A549 (cell line): Measurements from ENCODE around the gene BACH1.

Experiments used
- CBX8 ChIP-seq: fragments of 200-600 bp; sonication (generic); IDR thresholded peaks from 2 replicates; pipeline ENCODE4 v1.6.1; 2016
- JUN ChIP-seq, 2 experiments: fragments of >200 bp; sonication (Bioruptor Twin); formaldehyde crosslinking; IDR thresholded peaks; 2 replicates in 1 of 2; 3 replicates in 1 of 2; pipeline ENCODE4 v1.6.1; 2016 to 2017
- JUNB ChIP-seq: fragments of >200 bp; sonication (Bioruptor Twin); formaldehyde crosslinking; IDR thresholded peaks from 2 replicates; pipeline ENCODE4 v1.6.1; 2016
- KDM5A ChIP-seq: fragments of 200-600 bp; sonication (generic); IDR thresholded peaks from 2 replicates; pipeline ENCODE4 v1.6.1; 2016; ENCODE audit warnings: antibody characterized with exemption, mild to moderate bottlenecking
- MAFK ChIP-seq: fragments of 450-650 bp; IDR thresholded peaks from 2 replicates; pipeline ENCODE4 v1.6.1; 2014; ENCODE audit not compliant: partially characterized antibody
- POLR2A ChIP-seq: IDR thresholded peaks from 2 replicates; pipeline ENCODE4 v1.6.1; 2012; ENCODE audit warnings: mild to moderate bottlenecking, low read length
- POLR2AphosphoS2 ChIP-seq: conservative IDR thresholded peaks from 2 replicates; pipeline ENCODE4 v1.6.1; 2012; ENCODE audit warnings: low read length, improper control_type of control experiment, inconsistent platforms
- RFX5 ChIP-seq: fragments of 450-650 bp; IDR thresholded peaks from 2 replicates; pipeline ENCODE4 v1.7.1; 2014; ENCODE audit warnings: antibody characterized with exemption, mild to moderate bottlenecking, moderate library complexity
- TP53 ChIP-seq: fragments of 250-450 bp; sonication (Bioruptor Pico); IDR thresholded peaks from 2 replicates; pipeline ENCODE4 v1.5.0; 2021; ENCODE audit warnings: mild to moderate bottlenecking, moderate library complexity
- USF2 ChIP-seq: fragments of 450-650 bp; IDR thresholded peaks from 2 replicates; pipeline ENCODE4 v1.6.1; 2014; ENCODE audit warnings: antibody characterized with exemption
- TF ChIP-seq, protein P1 (sequence below): fragments of >200 bp; sonication (Bioruptor Twin); formaldehyde crosslinking; IDR thresholded peaks from 3 replicates; pipeline ENCODE4 v1.5.1; 2016

GRCh38 chr21:29335720-29336119 lies 37.0 kb downstream of the BACH1 start:
- TF ChIP-seq USF2 (no peak), JUNB (no peak), TP53 (CRISPR knock-in tag) (no peak), POLR2AphosphoS2 (no peak), POLR2A (no peak), MAFK (no peak), RFX5 (no peak), CBX8 (no peak), KDM5A (no peak), JUN (IDR thresholded peaks at IDR 0.05) (no peak)
- TF ChIP-seq, protein P1, sequence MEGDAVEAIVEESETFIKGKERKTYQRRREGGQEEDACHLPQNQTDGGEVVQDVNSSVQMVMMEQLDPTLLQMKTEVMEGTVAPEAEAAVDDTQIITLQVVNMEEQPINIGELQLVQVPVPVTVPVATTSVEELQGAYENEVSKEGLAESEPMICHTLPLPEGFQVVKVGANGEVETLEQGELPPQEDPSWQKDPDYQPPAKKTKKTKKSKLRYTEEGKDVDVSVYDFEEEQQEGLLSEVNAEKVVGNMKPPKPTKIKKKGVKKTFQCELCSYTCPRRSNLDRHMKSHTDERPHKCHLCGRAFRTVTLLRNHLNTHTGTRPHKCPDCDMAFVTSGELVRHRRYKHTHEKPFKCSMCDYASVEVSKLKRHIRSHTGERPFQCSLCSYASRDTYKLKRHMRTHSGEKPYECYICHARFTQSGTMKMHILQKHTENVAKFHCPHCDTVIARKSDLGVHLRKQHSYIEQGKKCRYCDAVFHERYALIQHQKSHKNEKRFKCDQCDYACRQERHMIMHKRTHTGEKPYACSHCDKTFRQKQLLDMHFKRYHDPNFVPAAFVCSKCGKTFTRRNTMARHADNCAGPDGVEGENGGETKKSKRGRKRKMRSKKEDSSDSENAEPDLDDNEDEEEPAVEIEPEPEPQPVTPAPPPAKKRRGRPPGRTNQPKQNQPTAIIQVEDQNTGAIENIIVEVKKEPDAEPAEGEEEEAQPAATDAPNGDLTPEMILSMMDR, result no peak
